Stimulated activated CD8-positive, alpha-beta memory T cell treated with anti-CD3 and anti-CD28 coated beads, Interleukin-4, amount 100 ng/mL, for 1 hour (primary cell): Measurements from ENCODE around the gene CD44.

Source experiments
- DNase-seq, 2 donors: peaks; one replicate each; pipeline ENCODE4 v3.0.0-alpha.2; 2020; ENCODE audit warnings: low read depth in 2 of 2, low spot score in 1 of 2

CD44 gene

GRCh38 chr11:35173616-35174566 lies 34.9 kb downstream of the CD44 start:
- no peak for DNase-seq

DNA sequence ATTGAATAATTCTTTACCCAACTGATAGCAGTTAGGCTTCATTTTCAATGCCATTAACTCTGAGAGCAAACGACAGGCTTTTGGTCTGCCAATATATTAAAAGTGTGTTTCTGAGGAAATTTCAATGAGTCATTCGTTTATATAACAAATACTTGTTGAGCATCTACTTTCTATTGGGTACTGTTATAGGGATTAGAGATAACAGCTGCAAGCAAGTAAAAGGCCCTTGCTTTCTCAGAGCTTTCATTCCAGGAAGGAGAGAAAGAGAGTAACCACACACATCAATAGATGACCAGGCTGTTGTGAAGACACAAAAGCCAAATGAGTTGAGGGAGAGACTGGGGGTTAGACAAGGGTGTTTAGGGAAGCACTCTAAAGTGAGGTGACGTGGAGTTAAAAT lies 35.7 kb downstream of the CD44 start:
- no peak for DNase-seq

GRCh38 chr11:35177370-35177769 lies 38.4 kb downstream of the CD44 start:
- DNase-seq = no peak

DNA sequence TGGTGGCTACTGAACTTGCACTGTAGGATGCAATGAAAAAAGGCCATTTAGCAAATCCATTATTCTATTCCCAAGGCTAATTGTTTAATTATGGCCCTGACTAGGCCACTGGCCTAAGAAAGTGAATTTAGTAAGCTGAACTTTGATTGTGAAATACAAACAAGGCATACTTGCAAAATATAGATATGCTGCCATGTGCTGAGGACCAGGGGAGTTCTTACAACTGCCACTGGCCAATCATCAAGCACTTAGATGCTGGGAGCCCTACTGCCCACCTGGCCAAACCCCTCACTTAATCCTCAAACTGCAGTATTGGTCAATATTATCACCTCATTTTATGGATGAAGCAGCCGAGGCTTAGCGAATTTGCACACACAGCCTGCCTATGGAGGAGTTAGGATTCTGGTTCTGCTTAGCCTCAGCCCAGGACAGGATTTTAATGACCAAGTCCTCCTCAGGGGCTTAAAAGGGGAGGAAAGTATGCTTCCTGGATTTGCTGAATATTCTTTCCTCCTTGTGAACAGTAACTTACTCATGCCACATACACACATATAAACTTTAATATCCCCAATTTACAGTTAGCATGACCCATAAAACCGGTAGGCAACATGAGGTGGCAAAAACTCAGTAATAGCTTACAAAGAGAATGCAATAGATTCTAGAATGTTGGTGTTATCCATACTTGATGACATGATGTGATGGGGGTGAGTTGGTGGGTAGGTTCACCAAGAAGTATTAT lies 39.3 kb downstream of the CD44 start:
- no peak for DNase-seq

DNA sequence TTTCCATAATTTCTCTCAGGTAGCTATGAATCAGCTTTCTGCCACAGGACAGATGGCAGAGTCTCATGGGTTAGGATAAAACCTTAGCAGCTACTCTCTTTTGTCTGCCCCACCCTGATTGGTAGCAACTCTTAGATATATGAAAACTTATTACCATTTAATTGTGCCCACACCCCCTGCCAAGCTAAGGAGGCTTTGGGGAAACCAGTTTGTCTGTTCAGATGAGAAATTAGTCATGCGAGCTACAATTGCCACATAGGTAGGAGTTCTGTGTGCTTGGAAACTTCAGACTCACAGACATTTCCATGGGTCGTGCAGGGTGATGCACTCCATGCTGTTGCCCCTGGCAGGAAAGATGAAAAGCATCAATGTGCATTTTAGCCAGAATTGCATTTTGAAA lies 39.9 kb downstream of the CD44 start:
- DNase-seq = no peak

DNA sequence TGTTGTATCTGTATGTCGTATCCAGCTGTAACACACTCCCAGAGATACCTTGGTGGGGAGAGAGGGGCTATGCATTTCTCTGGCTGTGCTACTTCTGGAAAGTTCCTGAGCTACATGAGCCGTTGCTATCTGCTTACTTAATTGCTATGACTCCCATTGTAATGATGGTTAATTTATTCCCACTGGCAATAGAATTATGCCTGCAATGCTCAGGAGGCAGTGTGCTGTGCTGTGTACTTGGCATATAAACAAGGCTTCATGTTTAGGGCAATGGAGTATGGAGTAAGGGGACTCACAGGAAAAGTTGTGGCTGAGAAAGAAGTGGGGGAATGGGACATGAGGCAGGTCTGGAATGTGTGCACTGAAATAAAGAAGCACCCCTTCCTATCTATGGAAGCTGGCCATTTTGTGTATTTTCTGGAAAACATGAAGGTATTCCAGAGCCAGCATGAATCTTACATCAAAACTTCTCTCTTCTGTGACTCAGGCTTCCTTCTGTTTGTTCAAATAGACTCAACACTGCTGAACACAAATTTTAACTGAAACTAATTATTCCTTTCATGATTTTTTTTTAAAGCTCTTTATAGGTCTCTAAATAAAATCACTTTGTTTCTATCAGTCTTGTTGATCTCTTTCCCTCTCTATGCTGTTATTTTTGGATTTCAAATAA lies 40.6 kb downstream of the CD44 start:
- DNase-seq = no peak

- DNase-seq = no peak
Observed at GRCh38 chr11:35180317-35181233, 41.6 kb downstream of the CD44 start.

DNA sequence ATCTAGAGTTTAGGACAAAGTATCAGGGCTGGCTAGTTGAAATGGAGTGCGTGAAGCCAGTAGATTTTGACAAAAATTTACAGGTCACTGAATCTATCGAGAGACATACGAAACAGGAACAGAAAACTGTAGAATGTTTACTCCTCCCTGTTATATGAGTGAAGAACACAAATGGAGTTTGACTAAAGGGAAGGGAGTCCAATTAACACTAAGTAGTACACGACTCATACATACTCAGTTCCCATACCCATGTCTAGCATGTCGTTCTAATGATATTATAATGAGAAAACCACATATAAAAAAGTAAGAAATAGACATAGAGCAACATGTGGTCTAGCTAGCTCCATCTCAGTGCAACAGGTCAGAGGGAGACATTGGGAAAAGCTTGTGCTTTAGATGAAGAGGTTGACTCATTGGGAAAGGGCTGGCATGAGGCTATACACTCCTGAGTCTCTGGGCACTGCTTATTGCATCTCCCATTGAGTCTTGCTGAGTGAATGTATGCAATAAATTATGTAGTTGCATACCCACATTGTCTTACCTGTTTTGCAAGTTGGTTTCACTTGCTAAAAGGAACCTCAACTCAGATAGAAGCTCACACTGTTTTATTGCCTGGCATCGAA lies 43.5 kb downstream of the CD44 start:
- no peak for DNase-seq

DNA sequence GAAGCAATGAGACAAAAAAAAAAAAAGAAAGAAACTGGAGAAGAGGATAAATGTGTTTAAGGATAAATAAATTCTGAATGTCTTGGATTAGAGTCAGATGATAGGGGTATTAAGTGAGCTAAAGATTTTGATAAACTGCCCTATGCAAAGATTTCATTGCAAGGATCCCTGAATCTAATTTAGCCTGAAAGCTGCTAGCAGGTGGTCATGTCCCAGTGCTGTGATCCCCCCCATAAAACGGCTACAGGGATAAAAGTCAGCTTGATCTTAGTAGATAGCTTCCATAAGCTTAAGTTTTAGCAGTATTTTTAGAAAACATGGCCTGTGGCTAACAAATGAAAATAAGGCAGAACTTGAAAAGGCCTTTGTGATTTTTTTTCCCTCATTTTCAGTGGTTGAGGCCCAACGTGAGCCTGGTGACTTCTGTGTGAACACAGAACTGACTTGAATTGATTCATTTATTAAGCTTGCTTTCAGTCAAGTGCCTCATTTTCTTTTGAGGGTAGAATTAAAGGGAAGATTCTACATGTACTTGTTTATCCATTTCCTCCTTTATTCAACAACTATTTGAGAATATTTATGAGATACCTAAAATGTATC lies 44.5 kb downstream of the CD44 start:
- DNase-seq = no peak

DNA sequence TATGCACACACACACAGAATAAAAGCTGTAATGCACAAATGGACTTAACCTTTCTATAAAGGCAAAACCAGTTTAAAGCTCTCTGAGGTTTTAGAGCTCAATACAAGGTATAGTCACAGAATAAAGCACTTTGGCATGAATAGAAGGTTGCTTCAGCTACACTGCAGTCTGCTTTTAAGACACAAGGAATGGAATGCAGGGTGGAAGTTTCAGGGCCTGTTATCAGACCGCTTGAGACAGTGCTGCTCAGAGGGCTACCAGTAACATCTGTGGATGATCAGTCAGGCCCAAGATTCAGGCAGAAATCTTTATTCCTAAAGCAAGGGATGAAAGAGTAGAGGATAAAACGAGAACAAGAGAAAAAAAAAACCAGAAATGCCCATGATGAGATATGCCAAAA lies 46.7 kb downstream of the CD44 start:
- DNase-seq = no peak

DNA sequence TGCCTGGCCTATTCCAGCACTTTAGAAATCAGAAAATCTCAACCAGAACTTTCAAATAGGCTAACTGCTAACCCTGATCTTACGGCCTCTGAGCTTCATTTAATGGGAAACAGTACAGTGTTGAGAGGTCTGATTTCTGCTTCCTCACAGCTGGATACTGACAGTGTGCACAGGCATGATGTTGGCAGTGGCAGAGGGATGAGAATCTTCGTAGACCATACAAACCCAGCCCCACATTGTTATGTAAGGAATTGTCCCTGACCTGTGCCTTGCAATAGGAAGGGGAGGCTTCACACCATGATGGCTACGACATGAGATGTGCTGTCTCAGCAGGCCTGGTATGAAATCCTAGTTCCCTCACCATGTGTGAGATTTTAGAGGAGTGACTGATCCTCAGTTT lies 49.0 kb downstream of the CD44 start:
- DNase-seq = no peak

- DNase-seq = no peak
Observed at GRCh38 chr11:35190804-35191348, 51.9 kb downstream of the CD44 start.

DNA sequence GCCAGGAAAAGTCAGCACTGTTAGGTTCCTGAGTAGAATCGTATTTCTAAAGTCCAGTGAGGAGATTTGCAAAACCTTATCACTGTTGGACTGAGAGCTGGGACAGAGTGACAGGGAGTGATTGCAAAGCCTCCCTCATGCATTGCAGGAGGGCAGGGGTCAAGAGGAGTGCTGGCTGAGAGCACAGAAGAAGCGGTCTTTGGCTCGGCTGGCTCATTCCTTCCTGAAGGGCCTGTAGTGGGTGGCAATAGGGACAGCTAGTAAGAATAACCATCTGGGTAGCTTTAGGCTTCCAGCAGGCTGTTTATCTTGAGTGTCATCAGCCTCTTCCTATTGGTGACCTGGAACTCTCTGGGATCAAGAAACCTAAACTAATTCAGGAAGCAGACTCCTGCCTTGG lies 53.4 kb downstream of the CD44 start:
- no peak for DNase-seq

DNA sequence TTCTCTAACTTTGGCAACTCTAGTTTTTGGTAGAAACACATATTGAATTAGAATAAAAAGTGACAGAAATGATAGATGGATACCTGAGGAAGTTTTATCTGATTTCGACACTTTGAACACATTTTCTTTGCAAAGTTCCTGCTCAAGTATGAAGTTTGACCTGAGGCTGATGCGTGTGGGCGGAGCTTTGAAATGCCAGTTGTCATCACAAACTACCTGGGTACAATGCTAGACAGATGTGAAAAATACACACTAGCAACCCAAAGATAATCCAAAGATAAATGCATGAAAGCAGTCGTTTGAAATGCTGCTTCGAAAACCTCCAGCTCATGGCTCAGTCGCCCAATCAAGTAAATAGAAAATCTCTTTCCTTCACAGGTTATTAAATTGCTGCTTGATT lies 54.8 kb downstream of the CD44 start:
- DNase-seq = no peak

DNA sequence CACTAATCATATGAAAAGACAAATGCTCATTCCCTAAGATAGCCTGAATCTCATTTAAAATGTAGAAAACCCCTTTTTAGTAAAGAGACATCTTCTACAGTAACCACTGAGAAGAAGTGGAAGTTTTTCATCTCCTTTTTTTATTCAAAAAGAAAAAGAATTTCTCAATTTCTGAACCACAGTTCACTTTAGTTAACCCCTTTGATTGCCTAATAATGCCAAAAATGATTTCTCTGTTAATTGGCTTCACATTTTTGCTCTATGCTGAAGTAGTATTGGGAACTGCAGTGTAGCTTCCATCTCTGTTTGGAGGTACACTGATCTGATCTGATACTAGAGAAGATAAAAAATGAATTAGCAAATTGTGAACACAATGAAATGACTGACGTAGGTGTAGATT lies 58.3 kb downstream of the CD44 start:
- DNase-seq = no peak

- no peak for DNase-seq
Observed at GRCh38 chr11:35200811-35201341, 61.9 kb downstream of the CD44 start.

GRCh38 chr11:35204614-35205013 lies 65.6 kb downstream of the CD44 start:
- DNase-seq = no peak

- no peak for DNase-seq
Observed at GRCh38 chr11:35206616-35207015, 67.6 kb downstream of the CD44 start.
